Sciatic nerve (tissue), 2 donors: ENCODE measurements around the gene RFX6. TPM values are rescaled to one million over a fixed set of nuclear protein-coding genes. Genes with fewer than 3 reads are reported as not detected.

Experiments
- ATAC-seq: fragments of 200-7000 bp; cut with Tn5 transposase; one replicate; pipeline ENCODE4 v1.9.1; 2020; ENCODE audit warnings: mild to moderate bottlenecking, moderate library complexity
- DNase-seq: peaks from one replicate; pipeline ENCODE4 v3.0.0-alpha.2; 2020; ENCODE audit warnings: low spot score
- intact Hi-C: fragments of 100-400 bp; cut with DNase I; formaldehyde crosslinking; loops from one replicate; pipeline ENCODE4 v1.14.2; 2022
- total RNA-seq: library from RNA; stranded (reverse); fragmentation: NEBNext Ultra II Directional; extraction: Animal tissue kit (Norgen Biotek cat#: 25700); gene quantifications from one replicate; pipeline ENCODE4 v1.2.1, GENCODE V29; 2021
- donor health status: DM: no; HTN: no; CAD: no.
- donor health status: DM: no; HTN: no; CAD: no.

Gene RFX6
- total RNA-seq, 1 donor from 2014 or later, result not detected

GRCh38 chr6:116888732-116889360 lies 11.8 kb downstream of the RFX6 start:
- intact Hi-C loops, result no loop called here
- DNase-seq, result no peak

GRCh38 chr6:116894669-116895068 lies 17.6 kb downstream of the RFX6 start:
- no peak for DNase-seq
- intact Hi-C loops, result no loop called here
- ATAC-seq, result no peak

More at GRCh38 chr6:116888732-116889360, 11.8 kb downstream of the RFX6 start:
- no peak for ATAC-seq

DNA sequence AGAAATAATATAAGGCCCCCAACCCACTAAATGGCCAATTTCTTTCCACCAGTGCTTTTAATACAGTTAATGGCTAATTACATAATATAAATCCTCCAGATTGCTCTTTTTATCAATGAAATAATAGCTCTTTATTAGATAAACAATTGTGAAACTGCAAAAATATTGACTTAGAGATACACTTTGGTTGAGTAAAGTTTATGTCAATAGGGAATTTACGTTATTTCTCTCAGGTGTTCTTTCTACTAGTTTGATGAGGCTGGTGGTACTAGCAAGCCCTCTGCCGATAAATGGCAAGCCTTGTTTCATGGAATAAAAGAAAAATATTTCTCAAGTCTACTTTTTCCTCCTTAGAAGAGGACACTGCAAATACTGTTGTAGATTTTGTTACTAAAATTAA lies 18.9 kb downstream of the RFX6 start:
- no peak for ATAC-seq
- no peak for DNase-seq
- intact Hi-C loops, result no loop called here

- intact Hi-C loops, result no loop called here
- ATAC-seq, result no peak
These were observed 25.6 kb downstream of the RFX6 start for GRCh38 chr6:116902634-116903033.

GRCh38 chr6:116922853-116923548 lies 46.0 kb downstream of the RFX6 start:
- ATAC-seq (no peak), DNase-seq (no peak)
- intact Hi-C loops, result no loop called here

More at GRCh38 chr6:116902634-116903033, 25.6 kb downstream of the RFX6 start:
- DNase-seq, result no peak

DNA sequence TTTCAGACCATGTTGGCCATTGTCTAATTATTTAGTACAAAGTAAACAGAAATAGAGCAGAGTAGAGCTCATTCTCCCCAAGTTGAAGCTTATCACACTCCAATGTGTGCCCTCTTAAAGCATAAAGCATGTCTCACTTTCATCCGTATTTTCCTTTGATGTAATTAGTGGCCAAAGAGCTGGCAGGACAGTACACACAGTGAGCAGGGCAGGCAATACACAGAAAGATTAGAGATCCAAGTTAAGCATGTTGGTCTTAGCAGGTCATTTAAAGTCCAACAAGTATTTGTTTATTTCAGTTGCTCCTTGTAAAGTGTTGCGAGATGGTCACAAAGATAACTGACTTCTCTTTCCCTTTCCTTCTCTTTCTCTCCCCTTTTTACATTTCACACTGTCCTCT lies 47.2 kb downstream of the RFX6 start:
- intact Hi-C loops, result no loop called here
- ATAC-seq (no peak), DNase-seq (no peak)

GRCh38 chr6:116925088-116925794 lies 48.2 kb downstream of the RFX6 start:
- ATAC-seq (no peak), DNase-seq (no peak)
- intact Hi-C loops, result no loop called here

DNA sequence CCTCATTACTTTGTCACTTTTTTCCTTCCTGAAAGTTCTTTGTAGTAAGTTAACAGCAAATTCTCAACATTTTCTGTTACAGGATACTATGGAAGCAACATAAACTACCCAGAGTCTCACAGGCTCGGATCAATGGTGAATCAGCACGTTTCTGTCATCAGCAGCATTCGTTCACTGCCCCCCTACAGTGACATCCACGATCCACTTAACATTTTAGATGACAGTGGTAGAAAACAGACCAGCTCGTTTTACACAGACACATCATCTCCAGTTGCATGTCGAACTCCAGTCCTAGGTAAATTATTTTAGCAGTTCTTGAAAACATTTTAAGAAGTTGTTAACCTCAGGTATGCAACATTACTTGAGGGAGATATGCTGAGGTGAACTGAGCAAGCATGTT lies 51.6 kb downstream of the RFX6 start:
- DNase-seq (no peak), ATAC-seq (no peak)
- intact Hi-C loops, result no loop called here

GRCh38 chr6:116929825-116930224 lies 52.8 kb downstream of the RFX6 start:
- intact Hi-C loops, result no loop called here
- DNase-seq, result no peak
- no peak for ATAC-seq

- ATAC-seq (no peak), DNase-seq (no peak)
- intact Hi-C loops, result no loop called here
These were observed 54.4 kb downstream of the RFX6 start for GRCh38 chr6:116931456-116931855.

GRCh38 chr6:116932496-116932895 lies 55.5 kb downstream of the RFX6 start:
- DNase-seq (no peak), ATAC-seq (no peak)
- intact Hi-C loops, result no loop called here

DNA sequence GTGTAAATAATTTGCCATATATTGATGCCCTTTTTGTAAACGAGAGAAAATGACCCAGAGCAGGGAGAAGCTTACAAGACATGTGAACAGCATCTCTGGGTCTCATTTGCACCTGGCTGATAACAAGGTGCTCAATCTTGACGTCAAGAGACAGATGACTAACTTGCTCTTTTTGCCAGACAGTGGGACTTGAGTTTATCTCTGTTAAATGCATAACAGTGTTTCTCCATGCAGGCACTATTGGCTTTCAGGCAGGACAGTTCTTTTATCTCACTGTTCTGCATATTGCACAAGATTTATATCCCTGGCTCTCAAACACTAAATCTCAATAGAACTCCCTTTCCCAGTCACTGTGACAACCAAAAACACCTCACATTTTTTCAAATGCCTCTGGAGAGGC lies 56.4 kb downstream of the RFX6 start:
- intact Hi-C loops, result no loop called here
- ATAC-seq, result no peak
- no peak for DNase-seq

DNA sequence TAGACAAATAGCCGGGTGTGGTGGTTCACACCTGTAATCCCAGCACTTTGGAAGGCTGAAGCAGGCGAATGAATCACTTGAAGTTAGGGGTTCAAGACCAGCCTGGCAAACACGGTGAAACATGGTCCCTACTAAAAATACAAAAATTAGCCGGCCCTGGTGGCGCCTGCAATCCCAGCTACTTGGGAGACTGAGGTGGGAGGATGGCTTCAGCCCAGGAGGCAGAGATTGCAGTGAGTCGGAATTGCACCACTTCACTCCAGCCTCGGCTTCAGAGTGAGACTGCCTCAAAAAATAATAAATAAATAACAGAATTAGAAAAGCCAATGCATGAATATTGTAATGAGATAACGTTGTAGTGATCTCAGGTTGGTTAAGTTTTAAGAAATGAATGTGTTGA lies 61.3 kb downstream of the RFX6 start:
- ATAC-seq, result no peak
- DNase-seq, result no peak
- intact Hi-C loops, result no loop called here

GRCh38 chr6:116941727-116942126 lies 64.7 kb downstream of the RFX6 start:
- no peak for DNase-seq
- intact Hi-C loops, result no loop called here
- ATAC-seq, result no peak

- DNase-seq, result no peak
- intact Hi-C loops, result no loop called here
- no peak for ATAC-seq
These were observed 68.8 kb downstream of the RFX6 start for GRCh38 chr6:116945809-116946208.

DNA sequence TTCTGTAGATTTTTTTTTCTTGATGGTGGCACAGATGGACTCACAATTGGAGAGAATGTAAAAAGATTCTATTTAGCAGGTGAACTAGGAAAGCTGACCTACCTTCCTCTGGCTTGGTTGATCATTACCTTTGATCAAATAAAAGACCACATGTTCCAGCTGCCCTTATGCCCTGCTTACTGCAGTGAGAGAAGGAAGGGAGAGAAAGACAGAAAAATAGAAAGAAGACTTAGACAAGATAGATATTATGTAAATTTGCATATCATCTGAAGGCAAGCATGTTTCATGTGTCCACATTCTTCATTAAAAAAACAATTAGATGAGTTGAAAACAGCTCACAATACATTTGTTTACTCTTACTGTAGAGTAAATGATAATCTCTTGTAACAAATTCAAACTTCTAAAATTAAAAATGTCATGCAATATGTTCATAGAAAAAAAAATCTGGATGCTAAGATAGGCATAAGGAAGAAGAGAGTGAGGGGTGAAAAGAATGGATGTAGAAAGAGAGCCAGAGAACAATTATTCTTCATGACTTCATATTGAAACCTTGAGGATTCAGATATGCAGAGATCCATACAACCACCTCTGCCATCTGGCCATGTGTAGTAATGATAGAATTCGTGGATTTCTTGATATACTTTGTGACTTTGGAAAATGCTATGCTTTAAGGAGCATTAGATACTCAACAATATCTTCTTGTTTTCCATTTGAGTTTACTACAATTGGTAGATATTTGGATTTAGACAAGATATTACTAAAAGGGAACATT lies 71.7 kb downstream of the RFX6 start:
- intact Hi-C loops, result no loop called here
- ATAC-seq (no peak), DNase-seq (no peak)

DNA sequence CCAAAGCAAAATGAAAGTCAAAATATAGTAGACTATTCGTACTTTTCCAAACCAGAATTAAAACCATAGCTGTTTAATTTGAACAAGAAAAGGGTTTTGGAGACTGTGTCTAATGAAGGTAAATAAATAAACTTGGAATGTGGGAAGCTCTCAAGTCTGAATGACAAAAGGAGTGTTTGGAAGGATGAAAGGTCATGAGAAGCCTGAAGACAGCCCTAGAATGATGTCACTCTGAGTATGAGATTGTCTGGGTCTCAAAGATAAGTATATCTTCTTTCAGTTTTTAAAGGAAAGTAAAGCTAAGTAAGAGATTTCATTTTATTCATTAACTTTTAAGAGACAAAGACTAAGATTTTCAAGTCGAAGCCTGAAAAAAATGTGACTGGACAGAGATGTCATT lies 72.9 kb downstream of the RFX6 start:
- intact Hi-C loops, result no loop called here
- no peak for DNase-seq
- ATAC-seq, result no peak

GRCh38 chr6:116954335-116954734 lies 77.3 kb downstream of the RFX6 start:
- intact Hi-C loops, result no loop called here
- no peak for DNase-seq
- ATAC-seq, result no peak

DNA sequence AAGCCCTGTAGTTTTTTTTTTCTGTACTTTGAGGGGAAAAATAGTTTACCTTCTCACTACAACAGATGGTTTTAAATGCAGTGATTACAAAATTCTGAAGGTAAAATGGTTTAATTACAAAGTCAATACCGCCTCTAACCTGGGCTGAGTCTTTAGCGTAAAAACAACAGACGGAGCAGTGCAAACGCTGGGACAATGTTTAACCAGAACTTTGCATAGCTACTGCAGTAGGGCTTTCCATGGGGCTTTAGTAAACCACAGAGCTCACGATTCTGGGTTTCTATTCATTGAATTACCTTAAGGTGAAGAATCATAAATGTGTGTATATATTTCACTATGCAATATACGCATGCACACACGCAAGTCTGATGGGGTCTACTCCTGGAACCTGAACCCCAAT lies 77.9 kb downstream of the RFX6 start:
- ATAC-seq (no peak), DNase-seq (no peak)
- intact Hi-C loops, result no loop called here

- ATAC-seq (no peak), DNase-seq (no peak)
- intact Hi-C loops, result no loop called here
These were observed 78.7 kb downstream of the RFX6 start for GRCh38 chr6:116955773-116956172.
